ENCODE data around the gene KAT14.
A peak's percentile ranks its signal among the peaks of the same experiment; 100 is the strongest.
"Not testable (repeated sequence)": the region's sequence is repeated elsewhere in the genome, so short reads cannot be mapped to it uniquely, and the experiment has no call there.

KAT14 gene

GRCh38 chr20:18223409-18223808, 85.7 kb downstream of the KAT14 start:
- H3K4me3 ChIP-seq (ENCODE audit: low read length): no peak overlapping the region
- peak; percentile 38 for DNase-seq (ENCODE audit: low read depth)
- no peak for TF ChIP-seq CTCF (IDR thresholded peaks at IDR 0.05; ENCODE audit: insufficient read depth, low read depth, low read length, missing control alignments)

GRCh38 chr20:18224968-18225568, 87.4 kb downstream of the KAT14 start:
- TF ChIP-seq CTCF (IDR thresholded peaks at IDR 0.05; ENCODE audit: insufficient read depth, low read depth, low read length, missing control alignments): no peak
- no peak overlapping the region for H3K4me3 ChIP-seq (ENCODE audit: low read length)
- DNase-seq (ENCODE audit: low read depth): peak; percentile 76

GRCh38 chr20:18225632-18226031, 88.0 kb downstream of the KAT14 start:
- no peak overlapping the region for H3K4me3 ChIP-seq (ENCODE audit: low read length)
- TF ChIP-seq CTCF (IDR thresholded peaks at IDR 0.05; ENCODE audit: insufficient read depth, low read depth, low read length, missing control alignments): no peak
- peak; percentile 54 for DNase-seq (ENCODE audit: low read depth)

GRCh38 chr20:18226741-18227140, 89.1 kb downstream of the KAT14 start:
- not testable (repeated sequence) for DNase-seq (ENCODE audit: low read depth); H3K4me3 ChIP-seq (ENCODE audit: low read length)

GRCh38 chr20:18233408-18233943, 95.8 kb downstream of the KAT14 start:
- H3K4me3 ChIP-seq (ENCODE audit: low read length): no peak overlapping the region
- TF ChIP-seq CTCF (IDR thresholded peaks at IDR 0.05; ENCODE audit: insufficient read depth, low read depth, low read length, missing control alignments): no peak
- DNase-seq (ENCODE audit: low read depth): no peak
